Fibroblast of mammary gland (primary cell): Measurements from ENCODE around the gene ABO.
A peak's percentile ranks its signal among the peaks of the same experiment; 100 is the strongest.
"Not testable (repeated sequence)": the region's sequence is repeated elsewhere in the genome, so short reads cannot be mapped to it uniquely, and the experiment has no call there.

ENCODE experiments used
- DNase-seq: peaks from one replicate; pipeline ENCODE4 v3.0.0-alpha.2; 2010; ENCODE audit warnings: low read depth
- H3K4me3 ChIP-seq: 2 replicates; pipeline ENCODE4 v1.5.1; 2011; ENCODE audit warnings: low read depth, mild to moderate bottlenecking, low read length, moderate library complexity; ENCODE audit not compliant: control insufficient read depth
- TF ChIP-seq, protein P1 (sequence below): conservative IDR thresholded peaks from 2 replicates; pipeline ENCODE4 v1.5.1; 2011; ENCODE audit warnings: low read depth, low read length, inconsistent platforms; ENCODE audit not compliant: control insufficient read depth, insufficient read depth

ABO gene

DNA sequence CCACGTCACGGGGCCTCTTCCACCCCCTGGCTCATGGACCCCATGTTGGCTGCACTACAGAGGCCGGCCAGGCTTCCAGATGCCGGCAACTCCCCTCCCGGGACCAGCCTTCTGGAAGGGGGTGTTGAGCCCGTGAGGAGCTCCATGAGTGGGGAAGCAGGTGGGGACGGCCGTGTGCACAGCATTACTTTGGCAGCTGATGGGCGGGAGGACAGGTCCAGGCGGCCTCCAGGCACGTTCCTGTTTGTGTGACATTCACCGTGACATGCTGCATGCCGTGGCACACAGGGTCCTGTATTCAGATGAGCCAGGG, 29.1 kb upstream of the ABO start:
- TF ChIP-seq, protein P1, sequence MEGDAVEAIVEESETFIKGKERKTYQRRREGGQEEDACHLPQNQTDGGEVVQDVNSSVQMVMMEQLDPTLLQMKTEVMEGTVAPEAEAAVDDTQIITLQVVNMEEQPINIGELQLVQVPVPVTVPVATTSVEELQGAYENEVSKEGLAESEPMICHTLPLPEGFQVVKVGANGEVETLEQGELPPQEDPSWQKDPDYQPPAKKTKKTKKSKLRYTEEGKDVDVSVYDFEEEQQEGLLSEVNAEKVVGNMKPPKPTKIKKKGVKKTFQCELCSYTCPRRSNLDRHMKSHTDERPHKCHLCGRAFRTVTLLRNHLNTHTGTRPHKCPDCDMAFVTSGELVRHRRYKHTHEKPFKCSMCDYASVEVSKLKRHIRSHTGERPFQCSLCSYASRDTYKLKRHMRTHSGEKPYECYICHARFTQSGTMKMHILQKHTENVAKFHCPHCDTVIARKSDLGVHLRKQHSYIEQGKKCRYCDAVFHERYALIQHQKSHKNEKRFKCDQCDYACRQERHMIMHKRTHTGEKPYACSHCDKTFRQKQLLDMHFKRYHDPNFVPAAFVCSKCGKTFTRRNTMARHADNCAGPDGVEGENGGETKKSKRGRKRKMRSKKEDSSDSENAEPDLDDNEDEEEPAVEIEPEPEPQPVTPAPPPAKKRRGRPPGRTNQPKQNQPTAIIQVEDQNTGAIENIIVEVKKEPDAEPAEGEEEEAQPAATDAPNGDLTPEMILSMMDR: no peak
- no peak for DNase-seq
- no peak overlapping the region for H3K4me3 ChIP-seq

DNA sequence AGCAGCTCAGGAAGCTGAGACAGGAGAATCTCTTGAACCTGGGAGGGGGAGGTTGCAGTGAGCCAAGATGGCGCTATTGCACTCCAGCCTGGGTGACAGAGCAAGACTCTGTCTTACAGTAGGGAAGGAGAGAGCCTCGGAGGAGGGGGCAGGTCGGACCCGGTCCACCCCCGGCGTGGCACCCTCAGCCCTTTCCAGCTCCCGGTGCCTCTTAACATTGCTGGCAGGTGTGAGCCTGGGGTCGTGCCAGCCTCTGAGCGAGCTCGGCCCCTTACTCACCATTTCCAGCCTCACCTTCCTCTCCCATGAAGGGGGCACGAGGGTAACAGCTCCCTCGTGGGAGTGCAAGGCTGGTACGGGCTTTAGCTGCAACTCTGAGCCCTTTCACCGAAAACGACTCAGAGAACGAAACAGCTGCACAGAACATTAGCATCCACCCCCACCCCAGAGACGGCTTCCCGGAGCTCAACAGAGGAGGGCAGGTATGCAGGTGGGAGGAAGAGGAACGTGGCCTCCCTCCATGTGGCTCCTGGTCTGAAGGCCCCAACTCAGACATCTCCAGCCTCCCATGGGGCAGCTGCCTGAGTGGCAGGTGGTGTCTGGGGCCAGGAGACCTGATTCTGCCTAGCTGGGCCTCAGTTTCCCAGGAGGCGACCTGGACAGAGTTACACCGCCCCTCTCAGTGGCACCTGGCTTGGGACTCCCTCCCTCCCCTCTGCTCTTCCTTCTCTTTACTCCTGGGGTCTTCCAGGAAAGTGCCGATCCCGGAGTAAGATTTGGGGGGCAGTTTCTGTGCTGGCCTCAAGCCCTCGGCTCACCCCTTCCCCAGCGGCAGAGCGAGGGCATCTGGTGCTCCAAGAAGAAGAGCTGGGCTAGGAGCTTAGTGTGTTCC, 28.5 kb upstream of the ABO start:
- H3K4me3 ChIP-seq: no peak overlapping the region
- no peak for DNase-seq
- TF ChIP-seq, protein P1: no peak

DNA sequence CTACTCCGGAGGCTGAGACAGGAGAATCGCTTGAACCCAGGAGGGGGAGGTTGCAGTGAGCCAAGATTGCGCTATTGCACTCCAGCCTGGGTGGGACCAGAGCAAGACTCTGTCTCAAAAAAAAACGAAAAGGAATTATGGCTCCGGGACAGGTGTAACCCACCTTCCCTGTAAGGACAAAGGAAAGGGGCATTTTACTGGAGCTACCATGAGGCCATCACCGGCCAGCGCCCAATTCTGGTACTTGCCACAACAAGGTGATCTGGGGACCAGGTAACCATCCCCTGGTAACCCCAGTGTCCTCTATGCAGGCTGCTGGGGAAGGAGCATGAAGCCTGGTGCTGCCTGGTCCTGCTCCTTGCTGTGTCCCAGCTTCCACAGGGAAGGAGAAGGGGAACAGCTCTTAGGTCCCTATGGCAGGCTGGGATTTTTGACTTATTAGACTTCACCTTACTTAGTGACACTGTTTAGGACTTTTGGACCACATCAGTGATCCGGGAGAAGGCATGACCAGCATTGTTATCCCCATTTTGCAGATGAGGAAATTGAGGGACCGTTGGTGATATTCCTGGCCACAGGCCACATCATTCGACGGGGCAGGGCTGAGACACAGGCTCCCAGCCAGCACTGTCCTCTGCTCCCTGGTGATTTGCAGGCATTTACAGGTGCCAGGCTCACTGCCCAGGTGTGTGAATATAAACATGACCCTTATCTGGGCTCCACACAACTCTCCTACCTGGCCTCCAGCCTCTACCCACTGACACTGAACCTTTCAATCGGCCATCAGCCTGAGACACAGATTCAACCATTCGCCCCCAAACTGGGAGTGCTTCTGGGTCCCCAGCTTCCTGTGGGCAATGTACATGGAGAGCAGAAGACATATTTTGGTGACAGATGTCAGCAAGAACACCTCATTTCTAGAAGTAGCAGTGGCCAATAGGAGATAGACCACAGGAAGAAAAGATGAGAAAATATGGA, 26.5 kb upstream of the ABO start:
- TF ChIP-seq, protein P1: no peak
- no peak overlapping the region for H3K4me3 ChIP-seq
- no peak for DNase-seq

DNA sequence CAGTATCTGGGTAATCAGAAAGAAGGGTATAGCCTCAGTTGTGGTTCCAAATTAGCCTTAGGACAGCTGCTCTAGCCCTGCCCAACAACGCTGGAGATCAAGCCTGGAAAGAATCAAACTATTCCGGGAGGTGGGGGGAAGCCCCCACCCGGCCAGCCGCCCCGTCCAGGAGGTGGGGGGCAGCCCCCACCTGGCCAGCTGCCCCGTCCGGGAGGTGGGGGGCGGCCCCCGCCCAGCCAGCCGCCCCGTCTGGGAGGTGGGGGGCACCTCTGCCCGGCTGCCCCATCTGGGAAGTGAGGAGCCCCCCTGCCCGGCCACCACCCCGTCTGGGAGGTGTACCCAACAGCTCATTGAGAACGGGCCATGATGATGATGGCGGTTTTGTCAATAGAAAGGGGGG, 25.0 kb upstream of the ABO start:
- H3K4me3 ChIP-seq, DNase-seq: not testable (repeated sequence)

DNA sequence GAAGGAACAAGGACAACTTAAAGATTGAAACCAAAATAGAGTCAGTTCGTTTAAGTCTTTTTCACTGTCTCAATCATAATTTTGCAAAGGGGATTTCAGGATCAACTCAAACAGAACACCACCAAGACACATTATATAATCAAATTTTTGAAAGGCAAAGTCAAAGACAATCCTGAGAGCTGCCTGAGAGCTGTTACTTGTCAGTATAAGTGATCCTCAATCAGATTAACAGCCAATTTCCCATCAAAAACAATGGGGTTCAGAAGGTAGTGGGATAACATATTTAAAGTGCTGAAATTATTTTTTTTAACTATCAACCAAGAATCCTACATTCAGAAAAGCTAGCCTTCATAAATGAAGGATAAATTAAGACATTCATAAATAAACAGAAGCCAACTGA, 19.3 kb upstream of the ABO start:
- no peak for DNase-seq
- no peak overlapping the region for H3K4me3 ChIP-seq
- TF ChIP-seq, protein P1: no peak

DNA sequence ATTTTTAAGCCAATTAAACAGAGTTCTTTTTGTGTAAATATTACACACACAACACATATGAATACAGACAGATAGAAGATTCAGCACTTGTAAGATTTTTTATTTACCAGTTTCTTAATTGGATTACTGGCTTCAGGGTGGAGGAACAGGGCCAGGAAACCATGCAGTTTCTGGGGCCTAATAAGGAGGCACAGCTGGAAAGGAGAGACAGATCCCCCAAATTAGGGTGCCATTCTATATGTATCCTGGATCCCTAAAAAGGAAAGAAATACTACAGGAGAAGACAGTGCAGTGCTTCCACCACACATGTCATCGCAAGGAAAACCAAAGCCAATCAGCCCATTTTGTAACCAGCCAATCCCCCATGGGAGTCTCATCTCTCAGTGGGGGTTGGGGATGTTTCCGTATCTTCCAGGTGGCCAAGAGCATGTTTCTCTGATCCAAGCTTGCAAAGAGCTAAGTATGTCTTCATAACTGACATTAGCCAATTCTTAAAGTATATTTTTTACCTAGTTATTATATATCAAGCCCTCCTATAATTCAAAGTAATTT, 15.8 kb upstream of the ABO start:
- DNase-seq: no peak
- TF ChIP-seq, protein P1: no peak
- H3K4me3 ChIP-seq: no peak overlapping the region

DNA sequence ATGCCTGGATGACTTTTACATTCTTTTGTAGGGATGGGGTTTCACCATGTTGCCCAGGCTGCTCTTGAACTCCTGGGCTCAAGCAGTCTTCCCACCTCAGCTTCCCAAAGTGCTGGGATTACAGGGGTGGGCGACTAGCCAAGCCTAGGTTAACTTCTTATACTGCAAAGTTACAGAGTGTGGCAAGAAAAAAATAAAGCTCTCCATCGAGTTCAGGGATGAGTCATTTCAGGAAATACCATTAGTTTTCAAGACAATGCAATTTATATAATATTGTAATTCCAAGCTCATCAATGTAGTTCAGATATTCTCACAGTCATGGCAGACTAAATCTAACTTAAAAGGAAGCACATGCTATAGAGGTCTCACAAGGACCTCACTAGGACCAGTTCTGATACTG, 11.5 kb upstream of the ABO start:
- TF ChIP-seq, protein P1: no peak
- no peak overlapping the region for H3K4me3 ChIP-seq
- DNase-seq: peak; percentile 5
